ENCODE results near the gene FBN1.
A peak's percentile ranks its signal among the peaks of the same experiment; 100 is the strongest.

Gene FBN1

GRCh38 chr15:48650931-48651330, 5.4 kb upstream of the FBN1 start:
- no peak for DNase-seq

GRCh38 chr15:48647962-48648361, 2.5 kb upstream of the FBN1 start:
- DNase-seq, result no peak

GRCh38 chr15:48646331-48646730, 822 bp upstream of the FBN1 start:
- no peak for DNase-seq

- DNase-seq, result peak in 1 of 2 experiments; percentile 6
Observed at GRCh38 chr15:48644827-48645557, 517 bp downstream of the FBN1 start.

- DNase-seq, result no peak
Observed at GRCh38 chr15:48644467-48644826, 1.1 kb downstream of the FBN1 start.

- no peak for DNase-seq
Observed at GRCh38 chr15:48643776-48644466, 1.6 kb downstream of the FBN1 start.

- no peak for DNase-seq
Observed at GRCh38 chr15:48643206-48643605, 2.3 kb downstream of the FBN1 start.

- DNase-seq, result no peak
Observed at GRCh38 chr15:48642795-48643194, 2.7 kb downstream of the FBN1 start.

- DNase-seq, result no peak
Observed at GRCh38 chr15:48641416-48641815, 4.1 kb downstream of the FBN1 start.

- DNase-seq, result no peak
Observed at GRCh38 chr15:48638963-48639362, 6.5 kb downstream of the FBN1 start.

GRCh38 chr15:48637639-48638038, 7.9 kb downstream of the FBN1 start:
- no peak for DNase-seq

GRCh38 chr15:48636511-48636910, 9.0 kb downstream of the FBN1 start:
- no peak for DNase-seq

- DNase-seq, result no peak
Observed at GRCh38 chr15:48634893-48635292, 10.6 kb downstream of the FBN1 start.

GRCh38 chr15:48634096-48634495, 11.4 kb downstream of the FBN1 start:
- DNase-seq, result no peak

GRCh38 chr15:48632651-48633050, 12.9 kb downstream of the FBN1 start:
- no peak for DNase-seq

- peak in 1 of 2 experiments; percentile 18 for DNase-seq
Observed at GRCh38 chr15:48631176-48631770, 14.2 kb downstream of the FBN1 start.

- DNase-seq, result no peak
Observed at GRCh38 chr15:48630245-48630644, 15.3 kb downstream of the FBN1 start.

- no peak for DNase-seq
Observed at GRCh38 chr15:48628832-48629231, 16.7 kb downstream of the FBN1 start.

GRCh38 chr15:48627260-48627940, 18.1 kb downstream of the FBN1 start:
- DNase-seq, result no peak

GRCh38 chr15:48625126-48625525, 20.4 kb downstream of the FBN1 start:
- no peak for DNase-seq

GRCh38 chr15:48624700-48625099, 20.8 kb downstream of the FBN1 start:
- DNase-seq, result no peak

GRCh38 chr15:48623456-48623855, 22.1 kb downstream of the FBN1 start:
- DNase-seq, result no peak

GRCh38 chr15:48622237-48622636, 23.3 kb downstream of the FBN1 start:
- no peak for DNase-seq

- no peak for DNase-seq
Observed at GRCh38 chr15:48619446-48619845, 26.1 kb downstream of the FBN1 start.
